ENCODE results near the gene SUN5. TPM values are rescaled to one million over a fixed set of nuclear protein-coding genes. Genes with fewer than 3 reads are reported as not detected.

Gene SUN5
- total RNA-seq, 1 experiment from 2014 or later, result not detected

DNA sequence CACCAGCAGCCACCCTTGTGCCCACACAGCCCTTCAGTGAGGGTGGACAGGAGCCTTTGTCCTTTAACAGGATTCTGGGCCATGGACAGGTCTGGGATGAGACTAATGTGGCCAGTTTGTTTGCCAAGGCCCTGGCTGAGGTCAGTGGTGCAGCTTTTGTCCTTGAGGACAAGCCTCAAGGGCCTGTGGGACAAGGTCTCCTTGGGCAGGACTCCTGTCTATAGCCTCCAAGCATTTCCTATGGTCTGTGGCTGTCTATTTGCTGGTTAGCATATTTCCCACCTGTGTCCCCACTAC, 44.1 kb downstream of the SUN5 start:
- H4K91ac ChIP-seq (ENCODE audit: insufficient read length, low read depth, low read length), result no peak overlapping the region
- H4K8ac ChIP-seq (replicated peaks; ENCODE audit: insufficient read length, low read depth, low read length), result no peak overlapping the region
- DNase-seq, result no peak

More for the DNA sequence above, 44.1 kb downstream of the SUN5 start:
- H3K14ac ChIP-seq (ENCODE audit: insufficient read depth, low read length), result no peak overlapping the region
- H3K4me1 Mint-ChIP-seq, result peaks cover 7 to 8% of the 10 kb centered on the region in 2 experiments
- no peak overlapping the region for H2BK5ac ChIP-seq (ENCODE audit: insufficient read length, low read length)
- peaks cover 75% of the 10 kb centered on the region for H3K27me3 Mint-ChIP-seq (ENCODE audit: low read depth)
- H3K23ac ChIP-seq (ENCODE audit: insufficient read length, low read depth, low read length), result no peak overlapping the region
- H2BK120ac ChIP-seq (ENCODE audit: low read depth, low read length, poor library complexity, severe bottlenecking), result no peak overlapping the region
- H3K36me3 Mint-ChIP-seq (ENCODE audit: insufficient read depth in 1 of 3, low read depth in 3 of 3), result peaks cover 1 to 12% (median 7%) of the 10 kb centered on the region in 3 experiments; a peak in 4 of 7 replicates
- no peak overlapping the region for H3K27ac ChIP-seq (ENCODE audit: insufficient read length, low read depth, low read length)
- no peaks in the 10 kb centered on the region for H3K23me2 ChIP-seq (ENCODE audit: insufficient read length, low read depth, low read length, poor library complexity, severe bottlenecking)
- H2BK12ac ChIP-seq (ENCODE audit: insufficient read length, low read depth, low read length), result no peak overlapping the region
- no peak overlapping the region for H3K4ac ChIP-seq (ENCODE audit: low read depth, low read length)
- H3T11ph ChIP-seq (ENCODE audit: low read length), result no peak overlapping the region
- TF ChIP-seq, protein P1, sequence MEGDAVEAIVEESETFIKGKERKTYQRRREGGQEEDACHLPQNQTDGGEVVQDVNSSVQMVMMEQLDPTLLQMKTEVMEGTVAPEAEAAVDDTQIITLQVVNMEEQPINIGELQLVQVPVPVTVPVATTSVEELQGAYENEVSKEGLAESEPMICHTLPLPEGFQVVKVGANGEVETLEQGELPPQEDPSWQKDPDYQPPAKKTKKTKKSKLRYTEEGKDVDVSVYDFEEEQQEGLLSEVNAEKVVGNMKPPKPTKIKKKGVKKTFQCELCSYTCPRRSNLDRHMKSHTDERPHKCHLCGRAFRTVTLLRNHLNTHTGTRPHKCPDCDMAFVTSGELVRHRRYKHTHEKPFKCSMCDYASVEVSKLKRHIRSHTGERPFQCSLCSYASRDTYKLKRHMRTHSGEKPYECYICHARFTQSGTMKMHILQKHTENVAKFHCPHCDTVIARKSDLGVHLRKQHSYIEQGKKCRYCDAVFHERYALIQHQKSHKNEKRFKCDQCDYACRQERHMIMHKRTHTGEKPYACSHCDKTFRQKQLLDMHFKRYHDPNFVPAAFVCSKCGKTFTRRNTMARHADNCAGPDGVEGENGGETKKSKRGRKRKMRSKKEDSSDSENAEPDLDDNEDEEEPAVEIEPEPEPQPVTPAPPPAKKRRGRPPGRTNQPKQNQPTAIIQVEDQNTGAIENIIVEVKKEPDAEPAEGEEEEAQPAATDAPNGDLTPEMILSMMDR (conservative IDR thresholded peaks at IDR 0.05), result no peak
- no peaks in the 10 kb centered on the region for H3K79me1 ChIP-seq (ENCODE audit: insufficient read depth, low read depth, low read length, poor library complexity, severe bottlenecking)
- peaks cover 17 to 24% of the 10 kb centered on the region in 2 experiments for H3K9me3 Mint-ChIP-seq
- H3K4me3 Mint-ChIP-seq, result no peak overlapping the region
- H3K79me2 ChIP-seq (ENCODE audit: insufficient read depth, low read length), result no peaks in the 10 kb centered on the region
- H2AK5ac ChIP-seq (ENCODE audit: insufficient read length, low read length), result no peak overlapping the region
- H3K27ac Mint-ChIP-seq, result no peak overlapping the region
- no peak overlapping the region for H3K18ac ChIP-seq (ENCODE audit: insufficient read length, low read depth, low read length)
- no peaks in the 10 kb centered on the region for H3K27me3 ChIP-seq (ENCODE audit: insufficient read depth, low read length)
- H4K5ac ChIP-seq (ENCODE audit: insufficient read length, low read depth, low read length), result no peak overlapping the region
- no peak overlapping the region for H3K9ac ChIP-seq (ENCODE audit: extremely low read depth, insufficient read length, low read length)
- no peak overlapping the region for H2BK20ac ChIP-seq (ENCODE audit: low read depth, low read length, poor library complexity, severe bottlenecking)
- H3K4me2 ChIP-seq (ENCODE audit: insufficient read depth, insufficient read length, low read length), result no peak overlapping the region
- no peaks in the 10 kb centered on the region for H3K9me3 ChIP-seq (ENCODE audit: control insufficient read depth, low read depth, low read length)
- H3K56ac ChIP-seq (ENCODE audit: insufficient read length, low read depth, low read length), result no peak overlapping the region
- H3K4me1 ChIP-seq (ENCODE audit: insufficient read depth, low read length), result no peaks in the 10 kb centered on the region
- H4K20me1 ChIP-seq (ENCODE audit: control insufficient read depth, insufficient read depth, insufficient read length), result no peaks in the 10 kb centered on the region
- no peak overlapping the region for H2AFZ ChIP-seq (ENCODE audit: low read length)
- H2BK15ac ChIP-seq (ENCODE audit: low read depth, low read length), result no peak overlapping the region
